Gastrocnemius medialis (tissue), 4 donors: ENCODE measurements around the gene SLC36A2. TPM values are rescaled to one million over a fixed set of nuclear protein-coding genes. Genes with fewer than 3 reads are reported as not detected.

Experiments used
- ATAC-seq, 2 donors: fragments of 150-250 bp; one replicate each; pipeline ENCODE4 v1.9.1; 2016
- DNase-seq, 2 donors: peaks; one replicate each; pipeline ENCODE4 v3.0.0-alpha.2; 2019
- H3K27ac ChIP-seq, 4 donors: fragments of 200-600 bp; sonication (generic); 1 replicate in 1 of 4; 2 replicates in 3 of 4; pipeline ENCODE4 v1.5.1; 2016 to 2018; ENCODE audit warnings: mild to moderate bottlenecking in 2 of 4, moderate library complexity in 1 of 4
- H3K27me3 ChIP-seq, 3 donors: fragments of 200-600 bp; sonication (generic) in 2 of 3; 1 replicate in 1 of 3; 2 replicates in 2 of 3; pipeline versions ENCODE4 v1.5.1 to v1.6.0; 2016 to 2019; ENCODE audit warnings: mild to moderate bottlenecking in 1 of 3, moderate library complexity in 1 of 3
- H3K36me3 ChIP-seq, 2 donors: fragments of 200-600 bp; sonication (generic) in 1 of 2; one replicate each; pipeline ENCODE4 v1.5.1; 2017 to 2018
- H3K4me1 ChIP-seq, 2 donors: fragments of 200-600 bp; sonication (generic) in 1 of 2; one replicate each; pipeline ENCODE4 v1.5.1; 2016 to 2017; ENCODE audit warnings: mild to moderate bottlenecking in 2 of 2
- H3K4me3 ChIP-seq, 4 donors: fragments of 200-600 bp; sonication (generic) in 3 of 4; 1 replicate in 1 of 4; 2 replicates in 3 of 4; pipeline ENCODE4 v1.5.1; 2016 to 2019; ENCODE audit warnings: mild to moderate bottlenecking in 2 of 4
- H3K9me3 ChIP-seq, 3 donors: fragments of 200-600 bp; sonication (generic) in 2 of 3; 1 replicate in 1 of 3; 2 replicates in 2 of 3; pipeline ENCODE4 v1.5.1; 2016 to 2019
- POLR2A ChIP-seq, 2 donors: fragments of 450-650 bp; IDR thresholded peaks; one replicate each; pipeline ENCODE4 v1.6.1; 2017; ENCODE audit warnings: antibody characterized with exemption in 2 of 2, mild to moderate bottlenecking in 2 of 2, moderate library complexity in 2 of 2
- in situ Hi-C, 4 donors: fragments of 200-750 bp; cut with MboI; loops; one replicate each; pipeline versions ENCODE4 v1.15.0 to v1.8.0; 2017; ENCODE audit warnings: low sequenced_read_pairs in 4 of 4
- intact Hi-C: fragments of 100-400 bp; cut with DNase I; formaldehyde crosslinking; loops from one replicate; pipeline ENCODE4 v1.15.1; 2023; ENCODE audit warnings: low total_unique reads
- total RNA-seq, 4 donors: library from RNA; depleted of rRNA; stranded (reverse); fragments of >200 nt; gene quantifications; one replicate each; pipeline versions ENCODE4 v1.1.0 to v1.2.3, GENCODE V29; 2016
- TF ChIP-seq, protein P1 (sequence below), 5 experiments: fragments of 450-650 bp in 3 of 5; fragments of 200-600 bp in 2 of 5; sonication (generic) in 2 of 5; IDR thresholded peaks in 4 of 5; conservative IDR thresholded peaks in 1 of 5; 1 replicate in 4 of 5; 2 replicates in 1 of 5; pipeline ENCODE4 v1.5.1; 2016 to 2019; ENCODE audit warnings: antibody characterized with exemption in 5 of 5, mild to moderate bottlenecking in 3 of 5, moderate library complexity in 3 of 5

The SLC36A2 gene
- total RNA-seq, 4 donors from 2014 or later, result 8.8 to 22.9 (median 16.4) TPM

DNA sequence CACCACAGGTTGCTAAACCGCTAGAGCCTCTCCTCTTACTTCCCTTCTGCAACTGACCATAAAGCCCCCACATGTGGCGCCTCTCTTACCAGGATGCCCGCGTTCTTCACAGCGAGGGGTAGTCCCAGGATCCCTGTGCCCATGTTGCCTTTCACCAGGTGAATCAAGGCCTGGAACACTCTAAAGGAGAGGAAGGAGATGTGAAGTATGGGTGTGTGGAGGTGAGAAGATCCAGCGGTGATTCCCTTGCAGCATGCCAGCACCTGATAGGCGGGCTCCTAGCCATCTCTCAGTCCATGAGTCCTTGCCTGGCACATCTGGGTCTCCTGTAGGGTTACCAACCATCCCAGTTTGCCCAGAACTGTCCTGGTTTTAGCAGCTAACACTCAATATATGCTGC lies 3.3 kb downstream of the SLC36A2 start:
- Histone ChIP-seq H3K4me3 (peak overlapping the region in 2 of 4 donors; percentile 51 to 63), H3K27me3 (no peaks in the 10 kb centered on the region), H3K4me1 (peaks cover 39 to 44% of the 10 kb centered on the region in 2 donors), H3K9me3 (no peaks in the 10 kb centered on the region), H3K27ac (peak overlapping the region; percentile 92 to 96 (median 94)), H3K36me3 (peaks cover 0 to 28% of the 10 kb centered on the region in 2 donors)
- DNase-seq, result no peak
- intact Hi-C loops, result loop anchor here (2.0 kb wide), 1 partner anchor 21 kb away; no protein-coding TSS in a partner anchor
- in situ Hi-C loops, result no loop called here
- no peak for ATAC-seq
- TF ChIP-seq, protein P1, sequence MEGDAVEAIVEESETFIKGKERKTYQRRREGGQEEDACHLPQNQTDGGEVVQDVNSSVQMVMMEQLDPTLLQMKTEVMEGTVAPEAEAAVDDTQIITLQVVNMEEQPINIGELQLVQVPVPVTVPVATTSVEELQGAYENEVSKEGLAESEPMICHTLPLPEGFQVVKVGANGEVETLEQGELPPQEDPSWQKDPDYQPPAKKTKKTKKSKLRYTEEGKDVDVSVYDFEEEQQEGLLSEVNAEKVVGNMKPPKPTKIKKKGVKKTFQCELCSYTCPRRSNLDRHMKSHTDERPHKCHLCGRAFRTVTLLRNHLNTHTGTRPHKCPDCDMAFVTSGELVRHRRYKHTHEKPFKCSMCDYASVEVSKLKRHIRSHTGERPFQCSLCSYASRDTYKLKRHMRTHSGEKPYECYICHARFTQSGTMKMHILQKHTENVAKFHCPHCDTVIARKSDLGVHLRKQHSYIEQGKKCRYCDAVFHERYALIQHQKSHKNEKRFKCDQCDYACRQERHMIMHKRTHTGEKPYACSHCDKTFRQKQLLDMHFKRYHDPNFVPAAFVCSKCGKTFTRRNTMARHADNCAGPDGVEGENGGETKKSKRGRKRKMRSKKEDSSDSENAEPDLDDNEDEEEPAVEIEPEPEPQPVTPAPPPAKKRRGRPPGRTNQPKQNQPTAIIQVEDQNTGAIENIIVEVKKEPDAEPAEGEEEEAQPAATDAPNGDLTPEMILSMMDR (IDR thresholded peaks at IDR 0.05 in 4 of 5, conservative IDR thresholded peaks at IDR 0.05 in 1 of 5), result no peak
- TF ChIP-seq POLR2A (IDR thresholded peaks at IDR 0.05), result no peak

DNA sequence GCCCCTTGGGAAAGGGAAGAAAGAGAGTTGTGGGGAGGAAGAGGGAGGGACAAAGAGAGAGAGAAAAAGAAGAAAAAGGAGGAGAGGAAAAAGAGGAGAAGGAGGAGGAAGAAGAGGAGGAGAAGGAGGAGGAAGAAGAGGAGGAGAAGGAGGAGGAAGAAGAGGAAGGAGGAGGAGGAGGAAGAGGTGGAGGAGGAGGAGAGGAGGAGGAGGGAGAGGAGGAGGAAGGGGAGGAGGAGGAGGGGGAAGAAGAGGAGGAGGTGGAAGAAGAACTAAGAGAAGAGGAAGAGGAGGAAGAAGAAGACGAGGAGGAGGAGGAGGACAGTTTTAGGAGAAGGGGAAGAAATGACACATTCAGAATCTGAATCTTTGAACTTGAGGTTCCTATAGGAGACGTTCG lies 7.4 kb downstream of the SLC36A2 start:
- Histone ChIP-seq H3K27me3 (no peaks in the 10 kb centered on the region), H3K4me3 (no peak overlapping the region), H3K27ac (peak overlapping the region; percentile 11 to 96 (median 93)), H3K4me1 (peaks cover 15 to 22% of the 10 kb centered on the region in 2 donors), H3K9me3 (no peaks in the 10 kb centered on the region), H3K36me3 (peaks cover 0 to 54% of the 10 kb centered on the region in 2 donors)
- no peak for TF ChIP-seq POLR2A (IDR thresholded peaks at IDR 0.05)
- TF ChIP-seq, protein P1 (IDR thresholded peaks at IDR 0.05 in 4 of 5, conservative IDR thresholded peaks at IDR 0.05 in 1 of 5), result no peak
- no peak for ATAC-seq
- in situ Hi-C loops (no loop called here), intact Hi-C loops (no loop called here)
- no peak for DNase-seq

DNA sequence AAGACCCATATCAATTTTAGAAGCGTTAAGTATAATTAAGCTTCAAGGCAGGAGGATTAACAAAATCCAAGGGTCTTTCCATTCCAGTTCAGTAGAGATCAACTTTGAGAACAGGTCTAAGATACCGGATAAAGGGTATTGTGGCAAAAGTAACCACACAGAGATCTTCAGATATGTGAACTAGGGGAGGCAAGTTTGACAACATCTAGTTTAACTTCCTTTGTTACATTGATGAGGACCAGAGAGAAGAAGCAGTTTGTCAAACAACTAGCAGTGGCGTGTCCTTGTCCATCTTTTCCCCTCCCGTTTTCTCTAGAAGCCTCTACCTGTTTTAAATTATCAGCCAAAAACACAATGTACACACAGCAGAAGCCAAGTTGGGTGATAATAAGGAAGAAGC lies 8.6 kb downstream of the SLC36A2 start:
- ATAC-seq (no peak), DNase-seq (no peak)
- intact Hi-C loops (no loop called here), in situ Hi-C loops (no loop called here)
- H3K27me3 ChIP-seq, result no peaks in the 10 kb centered on the region
- H3K4me3 ChIP-seq, result no peak overlapping the region
- no peak for TF ChIP-seq POLR2A (IDR thresholded peaks at IDR 0.05)
- TF ChIP-seq, protein P1 (IDR thresholded peaks at IDR 0.05 in 4 of 5, conservative IDR thresholded peaks at IDR 0.05 in 1 of 5), result no peak
- H3K27ac ChIP-seq, result peak overlapping the region; percentile 28 to 96 (median 62)
- no peaks in the 10 kb centered on the region for H3K9me3 ChIP-seq
- H3K4me1 ChIP-seq, result peaks cover 2 to 9% of the 10 kb centered on the region in 2 donors
- H3K36me3 ChIP-seq, result peaks cover 0 to 66% of the 10 kb centered on the region in 2 donors

DNA sequence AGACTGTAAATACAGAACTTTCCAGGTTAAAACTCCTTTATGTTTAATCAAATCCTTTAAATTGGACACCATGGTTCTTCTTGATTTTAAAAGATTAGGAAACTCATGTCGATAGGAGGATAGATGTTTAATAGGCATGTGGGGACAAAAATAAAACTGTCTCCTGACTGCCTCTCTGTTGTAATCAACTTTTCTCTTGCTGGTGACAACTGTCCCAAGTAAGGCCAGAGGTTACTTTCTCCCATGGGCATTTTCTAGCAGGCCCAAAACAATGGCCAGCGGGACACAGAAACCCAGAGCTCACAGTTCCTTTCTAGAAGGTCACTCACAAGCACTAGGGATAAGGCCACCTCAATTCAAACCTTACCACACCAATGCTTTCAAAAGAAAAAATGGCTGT lies 14.5 kb downstream of the SLC36A2 start:
- Histone ChIP-seq H3K27ac (peak overlapping the region; percentile 58 to 96 (median 67)), H3K27me3 (no peaks in the 10 kb centered on the region), H3K4me3 (no peak overlapping the region), H3K4me1 (peaks cover 0 to 3% of the 10 kb centered on the region in 2 donors), H3K36me3 (peaks cover 0 to 78% of the 10 kb centered on the region in 2 donors), H3K9me3 (no peaks in the 10 kb centered on the region)
- DNase-seq (no peak), ATAC-seq (peak; percentile 59 to 76)
- intact Hi-C loops (no loop called here), in situ Hi-C loops (no loop called here)
- TF ChIP-seq, protein P1 (IDR thresholded peaks at IDR 0.05 in 4 of 5, conservative IDR thresholded peaks at IDR 0.05 in 1 of 5), result no peak

DNA sequence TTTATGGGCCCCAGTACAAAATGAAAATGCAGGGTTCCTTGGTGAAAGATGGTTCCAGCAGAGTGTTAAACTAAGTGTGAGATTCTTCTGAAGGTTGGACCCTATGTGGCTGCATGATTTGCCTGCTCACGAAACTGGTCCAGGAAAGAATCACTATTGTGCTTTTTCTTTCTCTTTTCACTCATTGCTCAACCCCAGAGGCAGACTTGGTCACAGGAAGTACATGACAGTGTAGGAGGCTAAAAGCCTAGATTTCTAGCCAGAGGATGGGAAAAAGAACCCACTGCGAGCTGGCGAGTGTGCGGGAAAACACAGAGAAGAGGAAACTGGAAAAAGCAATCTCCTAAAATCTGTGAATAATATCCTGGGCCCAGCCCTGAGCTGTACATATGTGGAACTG lies 18.6 kb downstream of the SLC36A2 start:
- ATAC-seq (no peak), DNase-seq (no peak)
- in situ Hi-C loops, result no loop called here
- Histone ChIP-seq H3K4me3 (no peak overlapping the region), H3K27ac (peak overlapping the region in 2 of 4 donors; percentile 37 to 49), H3K9me3 (no peaks in the 10 kb centered on the region), H3K4me1 (peaks cover 0 to 3% of the 10 kb centered on the region in 2 donors), H3K36me3 (peaks cover 0 to 90% of the 10 kb centered on the region in 2 donors), H3K27me3 (no peaks in the 10 kb centered on the region)
- intact Hi-C loops, result no loop called here
- TF ChIP-seq, protein P1 (IDR thresholded peaks at IDR 0.05 in 4 of 5, conservative IDR thresholded peaks at IDR 0.05 in 1 of 5), result no peak
- TF ChIP-seq POLR2A (IDR thresholded peaks at IDR 0.05), result no peak
